ENCODE data around the gene HKDC1.

DNA sequence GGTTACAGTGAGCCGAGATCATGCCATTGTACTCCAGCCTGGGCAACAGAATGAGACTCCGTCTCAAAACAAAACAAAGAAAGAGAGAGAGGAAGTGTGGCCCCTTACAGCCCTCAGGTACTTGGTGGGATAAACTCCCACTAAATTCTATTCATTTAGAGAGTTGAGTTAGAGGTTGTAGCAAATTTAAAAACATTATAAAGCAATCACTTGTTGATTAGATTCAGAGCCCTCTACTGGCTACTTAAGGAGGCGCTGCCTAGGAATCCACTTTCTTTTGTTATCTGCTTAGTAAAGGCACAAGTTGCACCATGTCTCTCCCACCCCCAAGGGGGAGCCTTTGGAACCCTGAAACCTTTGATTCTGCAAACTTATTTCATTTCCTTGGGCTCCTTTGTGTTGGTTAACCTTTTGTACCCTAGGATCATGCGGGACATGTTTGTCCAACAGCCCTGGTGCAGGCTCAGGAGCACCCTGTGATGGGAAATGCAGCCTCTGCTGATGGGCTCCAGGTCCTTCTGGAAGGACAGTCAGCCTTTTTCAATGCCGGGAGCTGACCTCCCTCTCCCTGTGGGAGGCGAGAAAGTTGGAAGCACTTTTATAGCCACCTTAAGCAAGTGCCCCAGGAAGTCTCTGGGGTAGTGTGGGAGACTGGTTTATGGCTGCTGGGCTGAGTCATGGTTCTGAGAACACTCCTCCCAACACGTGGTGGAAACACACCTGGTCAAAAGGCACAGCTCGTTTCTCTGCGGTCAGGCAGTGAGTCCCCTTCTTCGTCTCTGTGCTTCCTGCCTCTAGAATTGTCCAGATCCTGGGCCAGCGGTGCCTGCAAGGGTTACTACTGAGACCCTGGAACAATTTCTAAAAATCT, 2.3 kb downstream of the HKDC1 start:
- TF ChIP-seq RARB (CRISPR knock-in tag; IDR thresholded peaks at IDR 0.05) (no peak), POU6F1 (CRISPR knock-in tag; IDR thresholded peaks at IDR 0.05; ENCODE audit: borderline replicate concordance, low read depth) (no peak), ISL1 (CRISPR knock-in tag; IDR thresholded peaks at IDR 0.05) (no peak), ARNTL (CRISPR knock-in tag; IDR thresholded peaks at IDR 0.05; ENCODE audit: borderline replicate concordance, low read depth) (no peak), CREB5 (CRISPR knock-in tag; IDR thresholded peaks at IDR 0.05; ENCODE audit: low read depth) (no peak), ESRRG (CRISPR knock-in tag; IDR thresholded peaks at IDR 0.05) (no peak), ZNF8 (CRISPR knock-in tag; IDR thresholded peaks at IDR 0.05) (no peak), PATZ1 (CRISPR knock-in tag; IDR thresholded peaks at IDR 0.05; ENCODE audit: borderline replicate concordance) (no peak), SNAI2 (CRISPR knock-in tag; IDR thresholded peaks at IDR 0.05) (no peak), ZFP3 (CRISPR knock-in tag; IDR thresholded peaks at IDR 0.05) (no peak), ZNF70 (CRISPR knock-in tag; IDR thresholded peaks at IDR 0.05) (no peak), ZNF565 (CRISPR knock-in tag; conservative IDR thresholded peaks at IDR 0.05; ENCODE audit: low read depth) (no peak)
